AG04450 (cell line): Measurements from ENCODE around the gene SLC44A1. TPM values are rescaled to one million over a fixed set of nuclear protein-coding genes. Genes with fewer than 3 reads are reported as not detected.

Experiments used
- CTCF ChIA-PET: fragments of 300-600, 350-600 bp; formaldehyde crosslinking; extraction: SDS; loops from one replicate; lab custom pipeline; 2022; ENCODE audit warnings: antibody characterized with exemption, inconsistent platforms; lab: Charles Lee
- POLR2A ChIA-PET: fragments of 350-600 bp; formaldehyde crosslinking; extraction: SDS; loops from one replicate; lab custom pipeline; 2021; ENCODE audit warnings: antibody characterized with exemption, inconsistent platforms; lab: Yijun Ruan, JAX
- DNase-seq: peaks from one replicate; pipeline ENCODE4 v3.0.0-alpha.2; 2011; ENCODE audit warnings: low read depth, low spot score
- H3K27ac ChIP-seq: one replicate; pipeline ENCODE4 v1.5.1; 2012; ENCODE audit warnings: low read depth, low read length, control low read depth
- H3K27me3 ChIP-seq: one replicate; pipeline ENCODE4 v1.6.0; 2012; ENCODE audit warnings: low read length; ENCODE audit not compliant: control insufficient read depth, insufficient read depth
- H3K4me3 ChIP-seq: 2 replicates; pipeline ENCODE4 v1.5.1; 2011; ENCODE audit warnings: mild to moderate bottlenecking, low read depth, low read length, control low read depth
- H3K9me3 ChIP-seq: 2 replicates; pipeline ENCODE4 v1.5.1; 2012; ENCODE audit warnings: low read length; ENCODE audit not compliant: control insufficient read depth, insufficient read depth
- polyA plus RNA-seq: library from polyadenylated mRNA; depleted of rRNA; stranded (reverse); fragments of >200 nt; gene quantifications from 2 replicates; pipeline ENCODE4 v1.2.3, GENCODE V29; 2011
- TF ChIP-seq, protein P1 (sequence below): IDR thresholded peaks from 2 replicates; pipeline ENCODE4 v1.5.1; 2011; ENCODE audit warnings: low read depth, low read length, control low read depth, inconsistent platforms

The SLC44A1 gene
- polyA plus RNA-seq, 1 experiment, result 15.6 TPM

DNA sequence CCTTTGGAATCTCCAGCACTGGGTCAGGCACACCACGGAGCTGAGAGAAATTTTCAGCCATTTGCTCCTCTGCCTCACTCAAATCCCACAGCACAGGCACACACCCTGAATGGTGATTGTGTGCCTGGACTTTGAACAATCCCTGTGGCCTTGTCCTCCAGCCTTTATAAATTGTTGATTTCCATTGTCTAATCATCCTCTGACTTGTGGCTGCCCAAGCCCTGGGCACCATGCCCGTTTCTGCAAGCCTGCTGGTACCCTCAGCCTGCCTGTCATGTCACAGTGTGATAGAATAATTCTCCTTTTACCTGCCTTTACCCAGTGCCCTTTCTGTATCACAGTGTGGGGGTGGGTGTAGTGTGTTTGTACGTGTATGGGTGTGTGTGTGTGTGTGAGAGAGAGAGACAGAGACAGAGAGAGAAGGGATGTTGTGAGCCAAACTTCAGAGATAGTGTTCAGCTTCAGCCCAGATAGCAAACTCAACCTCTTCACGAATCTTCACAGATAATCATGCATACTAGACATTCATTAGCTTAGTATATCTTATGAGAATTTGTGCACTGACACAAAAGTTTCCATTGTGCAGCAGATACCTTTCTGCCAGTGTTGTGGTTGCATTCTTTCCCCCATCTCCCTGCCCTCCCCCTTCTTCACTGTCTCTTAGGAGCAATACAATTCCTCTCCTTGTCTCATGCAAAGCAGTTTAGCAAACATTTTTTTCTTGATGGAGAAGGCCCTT is 27.8 kb upstream of the SLC44A1 start:
- TF ChIP-seq, protein P1, sequence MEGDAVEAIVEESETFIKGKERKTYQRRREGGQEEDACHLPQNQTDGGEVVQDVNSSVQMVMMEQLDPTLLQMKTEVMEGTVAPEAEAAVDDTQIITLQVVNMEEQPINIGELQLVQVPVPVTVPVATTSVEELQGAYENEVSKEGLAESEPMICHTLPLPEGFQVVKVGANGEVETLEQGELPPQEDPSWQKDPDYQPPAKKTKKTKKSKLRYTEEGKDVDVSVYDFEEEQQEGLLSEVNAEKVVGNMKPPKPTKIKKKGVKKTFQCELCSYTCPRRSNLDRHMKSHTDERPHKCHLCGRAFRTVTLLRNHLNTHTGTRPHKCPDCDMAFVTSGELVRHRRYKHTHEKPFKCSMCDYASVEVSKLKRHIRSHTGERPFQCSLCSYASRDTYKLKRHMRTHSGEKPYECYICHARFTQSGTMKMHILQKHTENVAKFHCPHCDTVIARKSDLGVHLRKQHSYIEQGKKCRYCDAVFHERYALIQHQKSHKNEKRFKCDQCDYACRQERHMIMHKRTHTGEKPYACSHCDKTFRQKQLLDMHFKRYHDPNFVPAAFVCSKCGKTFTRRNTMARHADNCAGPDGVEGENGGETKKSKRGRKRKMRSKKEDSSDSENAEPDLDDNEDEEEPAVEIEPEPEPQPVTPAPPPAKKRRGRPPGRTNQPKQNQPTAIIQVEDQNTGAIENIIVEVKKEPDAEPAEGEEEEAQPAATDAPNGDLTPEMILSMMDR, result no peak
- POLR2A ChIA-PET, result no interaction called here

DNA sequence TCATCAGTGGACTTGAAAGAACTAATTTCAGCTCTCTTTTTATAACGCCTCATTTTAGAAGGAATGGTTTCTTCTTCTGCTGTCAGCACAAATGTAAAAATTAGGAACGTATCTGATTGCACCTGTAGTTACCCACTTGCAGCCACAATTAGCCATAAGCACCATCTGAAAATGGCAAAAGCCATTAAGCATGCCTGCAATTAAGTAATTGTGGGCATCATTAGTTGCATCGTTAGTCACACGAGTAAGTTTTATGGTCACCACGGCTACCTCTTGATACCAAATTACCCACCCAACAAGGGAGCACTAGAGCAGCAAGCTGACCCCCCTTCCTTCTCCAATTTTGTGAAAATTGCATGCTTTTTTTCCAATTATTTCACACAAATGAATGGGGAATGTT is 25.8 kb upstream of the SLC44A1 start:
- ChIA-PET POLR2A (no interaction called here), CTCF (no interaction called here)
- no peaks in the 10 kb centered on the region for H3K27me3 ChIP-seq
- peaks cover 6% of the 10 kb centered on the region; the same call in 1 of the 2 replicates for H3K9me3 ChIP-seq
- no peak for DNase-seq
- TF ChIP-seq, protein P1, result no peak
- no peak overlapping the region for H3K27ac ChIP-seq
- no peak overlapping the region for H3K4me3 ChIP-seq

More for the DNA sequence above, 27.8 kb upstream of the SLC44A1 start:
- no peak overlapping the region for H3K4me3 ChIP-seq
- CTCF ChIA-PET, result no interaction called here
- no peaks in the 10 kb centered on the region for H3K27me3 ChIP-seq
- H3K9me3 ChIP-seq, result no peaks in the 10 kb centered on the region
- H3K27ac ChIP-seq, result no peak overlapping the region
- DNase-seq, result no peak

DNA sequence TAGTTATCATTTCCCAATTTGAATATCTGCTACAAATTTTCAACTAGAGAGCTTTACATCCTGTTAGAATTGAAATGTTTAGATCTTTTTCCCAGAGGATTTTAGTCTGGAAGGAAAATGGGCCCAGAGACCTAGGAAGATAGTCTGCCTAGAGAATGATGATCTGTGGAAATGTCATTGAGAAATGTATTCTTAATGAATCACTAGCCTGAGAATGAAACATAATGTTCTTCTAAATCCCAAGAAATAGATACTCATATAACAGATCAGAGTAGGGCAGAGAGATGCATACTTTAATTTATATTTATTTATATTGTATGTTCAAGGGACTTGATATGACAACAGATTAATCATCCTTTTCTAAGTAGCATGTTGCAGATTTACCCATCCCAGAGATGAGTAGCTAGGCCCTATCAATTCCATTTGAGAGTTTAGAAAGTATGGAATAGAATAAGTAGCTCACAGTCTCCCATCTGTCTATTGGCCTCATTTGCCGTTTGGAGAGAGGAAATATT is 25.1 kb upstream of the SLC44A1 start:
- CTCF ChIA-PET, result no interaction called here
- H3K9me3 ChIP-seq, result peaks cover 7% of the 10 kb centered on the region; the same call in 1 of the 2 replicates
- no peak for DNase-seq
- POLR2A ChIA-PET, result no interaction called here
- H3K27ac ChIP-seq, result no peak overlapping the region
- TF ChIP-seq, protein P1, result no peak
- no peaks in the 10 kb centered on the region for H3K27me3 ChIP-seq
- no peak overlapping the region for H3K4me3 ChIP-seq

DNA sequence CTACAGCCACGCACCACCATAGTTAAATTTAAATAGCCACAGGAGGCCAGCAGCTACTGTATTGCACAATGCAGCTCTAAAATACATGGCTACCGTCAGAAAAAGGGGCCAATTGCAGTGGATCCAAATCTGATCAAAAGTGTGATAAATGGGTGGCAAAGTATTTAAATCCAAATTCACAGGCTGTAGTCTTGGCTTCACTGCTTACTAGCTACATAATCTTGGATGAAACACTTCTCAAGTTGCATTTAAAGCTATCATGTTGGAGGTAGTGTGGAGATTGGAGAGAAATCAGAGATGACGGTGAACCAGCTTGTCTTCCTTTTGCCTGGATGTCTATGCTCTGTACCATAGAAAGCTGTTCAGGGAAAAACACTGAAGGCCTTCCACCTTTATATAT is 24.0 kb upstream of the SLC44A1 start:
- ChIA-PET CTCF (interaction anchor here (0.7 kb wide), 1 partner anchor 25 kb away, joined by 5 read pairs; no protein-coding TSS in a partner anchor), POLR2A (no interaction called here)
- TF ChIP-seq, protein P1, result no peak
- peaks cover 11% of the 10 kb centered on the region; the same call in 1 of the 2 replicates for H3K9me3 ChIP-seq
- no peak for DNase-seq
- H3K27ac ChIP-seq, result no peak overlapping the region
- H3K4me3 ChIP-seq, result no peak overlapping the region
- no peaks in the 10 kb centered on the region for H3K27me3 ChIP-seq

DNA sequence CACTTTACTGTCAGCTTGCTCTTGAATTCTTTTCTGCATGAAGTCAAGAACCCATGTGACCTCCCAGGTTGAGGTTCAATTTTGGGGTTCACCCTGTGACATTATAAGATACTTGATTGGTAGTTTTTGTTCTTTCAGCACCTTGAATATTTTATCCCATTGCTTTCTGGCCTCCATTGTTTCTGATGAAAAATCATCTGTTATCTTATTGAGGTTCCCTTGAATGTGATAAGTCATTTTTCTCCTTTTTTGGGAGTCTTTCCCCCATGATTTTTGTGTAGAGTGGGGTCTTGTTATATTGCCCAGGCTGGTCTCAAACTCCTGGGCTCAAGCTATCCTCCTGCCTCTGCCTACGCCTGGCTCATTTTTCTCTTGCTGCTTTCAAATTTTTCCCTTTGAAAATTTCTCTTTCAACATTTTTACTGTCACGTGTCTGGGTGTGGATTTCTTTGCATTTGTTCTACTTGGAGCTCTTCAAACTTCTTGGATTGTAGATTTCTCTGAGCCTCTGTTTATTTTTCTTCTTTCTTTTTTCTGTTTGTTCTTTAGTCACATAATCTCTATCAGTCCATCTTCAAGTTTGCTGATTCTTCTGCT is 20.8 kb upstream of the SLC44A1 start:
- Histone ChIP-seq H3K27me3 (no peaks in the 10 kb centered on the region), H3K4me3 (no peak overlapping the region), H3K27ac (no peak overlapping the region), H3K9me3 (peaks cover 11% of the 10 kb centered on the region; the same call in 1 of the 2 replicates)
- CTCF ChIA-PET, result no interaction called here
- TF ChIP-seq, protein P1, result no peak
- POLR2A ChIA-PET, result no interaction called here
- no peak for DNase-seq
